Caco-2 (cell line): ENCODE results near the gene USP34. TPM values are rescaled to one million over a fixed set of nuclear protein-coding genes. Genes with fewer than 3 reads are reported as not detected.

Experiments used
- BruUV-seq: library from RNA; stranded (reverse); fragments of 400-500 nt; replicated peaks from 2 replicates; lab custom pipeline; 2021; lab: Mats Ljungman, UMichigan
- CTCF ChIA-PET: fragments of 300-600 bp; sonication (Branson Sonifier 250); formaldehyde crosslinking; loops from one replicate; lab custom pipeline; 2022; ENCODE audit warnings: antibody characterized with exemption; lab: Charles Lee
- POLR2A ChIA-PET: fragments of 300-600 bp; sonication (Branson Sonifier 250); formaldehyde crosslinking; loops from one replicate; lab custom pipeline; 2022; ENCODE audit warnings: antibody characterized with exemption; lab: Charles Lee
- DNase-seq, 2 experiments: peaks; one replicate each; pipeline versions ENCODE4 v3.0.0 to v3.0.0-alpha.2; 2020 to 2022
- H3K27me3 ChIP-seq: replicated peaks from 2 replicates; pipeline ENCODE4 v1.6.0; 2011; ENCODE audit warnings: low read length; ENCODE audit not compliant: control insufficient read depth, insufficient read depth
- H3K36me3 ChIP-seq: 2 replicates; pipeline ENCODE4 v1.5.1; 2011; ENCODE audit warnings: low read length; ENCODE audit not compliant: control insufficient read depth, insufficient read depth
- H3K4me1 ChIP-seq: fragments of 250-450 bp; sonication (Bioruptor Pico); 2 replicates; pipeline ENCODE4 v1.5.1; 2020; ENCODE audit warnings: mild to moderate bottlenecking
- H3K4me3 ChIP-seq: 2 replicates; pipeline ENCODE4 v1.5.1; 2011; ENCODE audit warnings: low read depth, mild to moderate bottlenecking, control low read depth, low read length
- H3K9me3 ChIP-seq: fragments of 250-450 bp; sonication (Bioruptor Pico); 2 replicates; pipeline ENCODE4 v1.5.1; 2020; ENCODE audit warnings: mild to moderate bottlenecking, moderate library complexity
- H3K27ac Mint-ChIP-seq: one replicate; pipeline ENCODE4 v1.8.0; 2022; ENCODE audit warnings: mixed read lengths; ENCODE audit not compliant: unreplicated experiment
- H3K27me3 Mint-ChIP-seq: one replicate; pipeline ENCODE4 v1.8.0; 2022; ENCODE audit warnings: mixed read lengths; ENCODE audit not compliant: insufficient read depth, unreplicated experiment
- H3K36me3 Mint-ChIP-seq: one replicate; pipeline ENCODE4 v1.8.0; 2022; ENCODE audit warnings: mild to moderate bottlenecking, mixed read lengths; ENCODE audit not compliant: insufficient read depth, unreplicated experiment
- H3K4me1 Mint-ChIP-seq: one replicate; pipeline ENCODE4 v1.8.0; 2022; ENCODE audit warnings: low read depth, mixed read lengths; ENCODE audit not compliant: unreplicated experiment
- H3K4me3 Mint-ChIP-seq: one replicate; pipeline ENCODE4 v1.8.0; 2022; ENCODE audit warnings: mild to moderate bottlenecking, moderate library complexity, mixed read lengths; ENCODE audit not compliant: unreplicated experiment
- H3K9me3 Mint-ChIP-seq: one replicate; pipeline ENCODE4 v1.8.0; 2022; ENCODE audit warnings: mixed read lengths; ENCODE audit not compliant: unreplicated experiment
- CTCF ChIP-seq, 2 experiments: fragments of 200-600 bp in 1 of 2; IDR thresholded peaks; 1 replicate in 1 of 2; 2 replicates in 1 of 2; pipeline versions ENCODE4 v1.5.1 to v1.8.0; 2011 to 2022; ENCODE audit warnings: antibody characterized with exemption in 1 of 2, control low read depth in 1 of 2, inconsistent platforms in 1 of 2, low read depth in 1 of 2, low read length in 1 of 2, mild to moderate bottlenecking in 1 of 2, moderate library complexity in 1 of 2; ENCODE audit not compliant: insufficient read depth in 1 of 2, severe bottlenecking in 1 of 2, unreplicated experiment in 1 of 2
- intact Hi-C: fragments of 100-400 bp; cut with micrococcal nuclease; formaldehyde crosslinking; loops from one replicate; pipeline ENCODE4 v1.10.0; 2022; ENCODE audit not compliant: unreplicated experiment
- total RNA-seq: library from RNA; stranded (reverse); gene quantifications from 2 replicates; pipeline ENCODE4 v1.2.3, GENCODE V29; 2022

The USP34 gene
- total RNA-seq, 1 experiment from 2014 or later, result 100 TPM

DNA sequence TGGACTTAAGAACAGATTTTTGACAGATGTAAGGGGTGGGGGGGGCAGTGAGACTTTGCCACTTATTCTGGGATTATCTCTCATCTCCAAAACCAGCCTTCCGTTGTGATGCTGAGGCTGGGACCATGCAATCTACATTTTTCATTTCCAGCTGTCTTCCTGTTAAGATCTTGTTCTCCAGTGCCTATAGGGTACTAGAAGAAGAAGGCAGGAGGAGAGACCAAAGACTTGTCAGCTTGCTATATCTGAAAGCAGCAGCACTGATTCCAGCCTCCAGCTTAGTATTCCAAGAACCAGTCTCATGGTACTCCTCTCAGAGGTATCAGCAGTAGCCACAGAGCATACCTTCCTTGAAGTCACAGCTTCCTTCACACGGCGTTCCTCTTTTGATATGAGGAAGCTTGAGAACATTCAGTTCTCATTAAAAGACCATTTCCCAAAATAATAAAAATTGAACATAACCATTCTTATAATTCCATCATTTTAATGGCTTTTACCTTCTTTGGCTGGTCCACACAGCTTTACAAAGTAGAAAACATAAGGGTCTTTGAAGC lies 49.8 kb downstream of the USP34 start:
- intact Hi-C loops, result no loop called here
- no peak for TF ChIP-seq CTCF (IDR thresholded peaks at IDR 0.05; ENCODE audit: insufficient read depth in 1 of 2, low read depth in 1 of 2, low read length in 1 of 2, severe bottlenecking in 1 of 2, unreplicated experiment in 1 of 2)
- H3K4me3 Mint-ChIP-seq, result no peak overlapping the region
- Histone ChIP-seq H3K4me1 (no peaks in the 10 kb centered on the region; the same call in none of the 2 replicates), H3K27me3 (no peaks in the 10 kb centered on the region), H3K9me3 (no peaks in the 10 kb centered on the region), H3K36me3 (no peaks in the 10 kb centered on the region), H3K4me3 (no peak overlapping the region)
- peaks cover 5% of the 10 kb centered on the region for H3K36me3 Mint-ChIP-seq
- H3K4me1 Mint-ChIP-seq, result peaks cover 13% of the 10 kb centered on the region
- H3K27me3 Mint-ChIP-seq, result no peaks in the 10 kb centered on the region
- BruUV-seq, result no TSS peak
- no peak overlapping the region for H3K27ac Mint-ChIP-seq
- ChIA-PET CTCF (interaction anchor here (0.6 kb wide), 1 partner anchor 134 kb away, joined by 5 read pairs; no protein-coding TSS in a partner anchor), POLR2A (no interaction called here)
- no peak for DNase-seq
- H3K9me3 Mint-ChIP-seq, result no peaks in the 10 kb centered on the region

DNA sequence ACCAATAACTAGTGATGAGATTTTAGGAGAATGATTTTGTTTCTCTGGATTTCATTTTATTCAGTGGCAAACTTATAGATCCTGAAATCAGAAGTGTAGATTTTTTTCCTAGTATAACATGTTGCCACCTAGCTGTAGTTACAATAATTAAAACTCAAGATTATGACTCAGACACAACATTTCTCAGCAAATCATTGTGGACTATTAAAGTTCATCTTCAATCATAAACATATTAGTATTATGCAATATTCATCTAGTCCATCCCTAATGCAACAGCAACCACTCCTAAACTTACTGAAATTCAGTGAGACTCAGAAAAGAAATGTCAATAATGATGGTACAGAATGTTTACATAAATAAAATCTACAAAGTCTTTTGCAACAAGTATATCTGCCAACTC lies 51.3 kb downstream of the USP34 start:
- Histone ChIP-seq H3K4me3 (no peak overlapping the region), H3K27me3 (no peaks in the 10 kb centered on the region), H3K36me3 (no peaks in the 10 kb centered on the region), H3K9me3 (no peaks in the 10 kb centered on the region), H3K4me1 (no peaks in the 10 kb centered on the region; the same call in 1 of the 2 replicates)
- intact Hi-C loops, result no loop called here
- no peak for TF ChIP-seq CTCF (IDR thresholded peaks at IDR 0.05; ENCODE audit: insufficient read depth in 1 of 2, low read depth in 1 of 2, low read length in 1 of 2, severe bottlenecking in 1 of 2, unreplicated experiment in 1 of 2)
- H3K27me3 Mint-ChIP-seq, result no peaks in the 10 kb centered on the region
- POLR2A ChIA-PET, result no interaction called here
- peaks cover 13% of the 10 kb centered on the region for H3K4me1 Mint-ChIP-seq
- H3K9me3 Mint-ChIP-seq, result no peaks in the 10 kb centered on the region
- H3K4me3 Mint-ChIP-seq, result no peak overlapping the region
- no peak for DNase-seq
- CTCF ChIA-PET, result interaction anchor here (0.5 kb wide), 1 partner anchor 55 kb away, joined by 4 read pairs; no protein-coding TSS in a partner anchor
- H3K27ac Mint-ChIP-seq, result no peak overlapping the region
- TSS peak; percentile 11 for BruUV-seq
- peaks cover 6% of the 10 kb centered on the region for H3K36me3 Mint-ChIP-seq

DNA sequence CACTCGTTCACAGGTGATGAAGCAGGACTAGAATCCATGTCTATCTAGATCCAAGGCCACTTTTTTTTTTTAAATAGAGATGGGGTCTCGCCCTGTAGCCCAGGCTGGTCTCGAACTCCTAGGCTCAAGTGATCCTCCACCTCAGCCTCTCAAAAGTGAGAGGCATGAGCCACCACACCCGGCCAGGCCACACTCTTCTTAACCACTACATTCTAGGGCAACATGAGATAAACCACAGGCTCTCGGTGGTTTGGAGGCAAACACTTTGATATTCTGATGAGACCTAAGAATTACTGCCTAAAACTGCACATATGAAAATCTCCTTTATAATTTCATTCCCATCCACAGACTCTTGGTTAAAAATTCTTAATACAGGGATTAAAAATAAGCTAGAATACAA lies 51.8 kb downstream of the USP34 start:
- Histone ChIP-seq H3K4me3 (no peak overlapping the region), H3K36me3 (no peaks in the 10 kb centered on the region), H3K9me3 (no peaks in the 10 kb centered on the region), H3K4me1 (no peaks in the 10 kb centered on the region; the same call in 1 of the 2 replicates), H3K27me3 (no peaks in the 10 kb centered on the region)
- no peak for DNase-seq
- intact Hi-C loops, result no loop called here
- CTCF ChIA-PET, result no interaction called here
- H3K27ac Mint-ChIP-seq, result no peak overlapping the region
- H3K36me3 Mint-ChIP-seq, result peaks cover 10% of the 10 kb centered on the region
- no peak for TF ChIP-seq CTCF (IDR thresholded peaks at IDR 0.05; ENCODE audit: insufficient read depth in 1 of 2, low read depth in 1 of 2, low read length in 1 of 2, severe bottlenecking in 1 of 2, unreplicated experiment in 1 of 2)
- POLR2A ChIA-PET, result no interaction called here
- H3K4me3 Mint-ChIP-seq, result no peak overlapping the region
- BruUV-seq, result no TSS peak
- H3K27me3 Mint-ChIP-seq, result no peaks in the 10 kb centered on the region
- peaks cover 13% of the 10 kb centered on the region for H3K4me1 Mint-ChIP-seq
- no peaks in the 10 kb centered on the region for H3K9me3 Mint-ChIP-seq
